ENCODE results near the gene DNAH7. TPM values are rescaled to one million over a fixed set of nuclear protein-coding genes. Genes with fewer than 3 reads are reported as not detected.

Gene DNAH7
- total and polyA plus RNA-seq, 2 of the 8 experiments (the other 6 are each of a cell fraction or from before 2014, with no cell fraction given): 0.07 to 0.08 TPM

DNA sequence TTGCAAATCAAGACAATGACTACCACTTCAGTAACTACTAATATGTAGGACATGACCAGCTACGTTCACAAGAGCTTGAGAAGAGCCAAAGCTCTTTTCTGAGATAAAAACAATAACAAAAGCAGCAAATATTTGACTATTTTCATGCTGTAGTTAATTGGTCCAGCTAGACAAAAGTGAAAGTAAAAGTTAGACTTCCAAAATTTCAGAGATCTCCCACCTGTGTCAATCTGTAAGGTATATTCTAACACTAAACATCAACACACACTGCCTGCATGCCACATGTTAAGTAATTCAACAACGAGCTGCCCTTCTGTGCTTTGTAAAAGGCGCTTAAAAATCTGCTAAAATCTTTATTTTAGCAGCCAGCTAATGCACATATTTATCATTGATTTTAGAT lies 225.7 kb downstream of the DNAH7 start:
- ChIA-PET POLR2A (ENCODE audit: partially characterized antibody) (no interaction called here), CTCF (ENCODE audit: partially characterized antibody) (interaction anchor here (0.9 to 1.2 kb wide), 3 partner anchors 9 to 96 kb away, joined by 3 to 5 read pairs (median 3); no protein-coding TSS in a partner anchor)
- H3K18ac ChIP-seq (ENCODE audit: extremely low read depth, low read length): no peak overlapping the region
- no peak overlapping the region for H3K27ac ChIP-seq (ENCODE audit: low read depth, low read length)
- no peak overlapping the region for H3K23ac ChIP-seq (ENCODE audit: insufficient read length)
- H4K20me1 ChIP-seq (replicated peaks in 1 of 2; ENCODE audit: control insufficient read depth in 1 of 2, insufficient read depth in 2 of 2, low read length in 2 of 2): no peaks in the 10 kb centered on the region
- no peak overlapping the region for H2AK5ac ChIP-seq (ENCODE audit: low read depth, low read length)
- H3K9me3 ChIP-seq (ENCODE audit: insufficient read depth in 2 of 2, low read depth in 1 of 2, low read length in 1 of 2): no peaks in the 10 kb centered on the region
- no peak overlapping the region for H3K4ac ChIP-seq (replicated peaks; ENCODE audit: insufficient read length, low read depth, low read length)
- no peak overlapping the region for H3K14ac ChIP-seq (ENCODE audit: insufficient read length)
- WGBS, 2 experiments (ENCODE audit: extremely low coverage in 1 of 2, insufficient coverage in 1 of 2, insufficient read length in 1 of 2, insufficient replicate concordance in 2 of 2, low coverage in 1 of 2, low lambda C conversion rate in 2 of 2, missing lambda C conversion rate in 1 of 2): 90% methylated on average over 3 of the region's 3 CpGs; no CpG with 5 or more reads in 1 of the 2 experiments
- H3K36me3 ChIP-seq (ENCODE audit: control insufficient read depth in 2 of 4, insufficient read depth in 4 of 4, low read length in 3 of 4): no peaks in the 10 kb centered on the region
- H4K8ac ChIP-seq (ENCODE audit: extremely low read depth, insufficient read depth, low read length): no peak overlapping the region
- H3K27me3 ChIP-seq (replicated peaks in 1 of 4; ENCODE audit: control insufficient read depth in 3 of 4, extremely low read depth in 1 of 4, insufficient read depth in 3 of 4, low read length in 3 of 4): no peaks in the 10 kb centered on the region
- H3K4me1 ChIP-seq (replicated peaks in 1 of 4; ENCODE audit: control insufficient read depth in 3 of 4, insufficient read depth in 4 of 4, low read length in 3 of 4): no peaks in the 10 kb centered on the region
- no peaks in the 10 kb centered on the region for H3K79me2 ChIP-seq (ENCODE audit: control insufficient read depth in 1 of 2, insufficient read depth in 2 of 2, low read length in 2 of 2)
- no peak overlapping the region for H4K91ac ChIP-seq (replicated peaks; ENCODE audit: insufficient read length, low read length)
- H2AFZ ChIP-seq (ENCODE audit: low read length): no peak overlapping the region
- H3K23me2 ChIP-seq (ENCODE audit: low read depth, low read length): no peaks in the 10 kb centered on the region
- FAIRE-seq (no peak), DNase-seq (ENCODE audit: low read depth in 1 of 2, low spot score in 2 of 2) (no peak)
- no peak overlapping the region for H2BK12ac ChIP-seq (ENCODE audit: low read depth, low read length)
- H4K5ac ChIP-seq (ENCODE audit: insufficient read length, low read depth, low read length): no peak overlapping the region
- H3K56ac ChIP-seq (replicated peaks; ENCODE audit: insufficient read length, low read depth, low read length): no peak overlapping the region
- no peak overlapping the region for H2BK15ac ChIP-seq (ENCODE audit: low read length)
- H3K79me1 ChIP-seq (ENCODE audit: low read depth, low read length): no peaks in the 10 kb centered on the region
- H3K9ac ChIP-seq (replicated peaks in 1 of 4; ENCODE audit: extremely low read depth in 1 of 4, low read depth in 3 of 4, low read length in 3 of 4): no peak overlapping the region
- H2BK20ac ChIP-seq (ENCODE audit: low read length): no peak overlapping the region
- H3K4me2 ChIP-seq (ENCODE audit: insufficient read depth in 1 of 2, low read depth in 2 of 2, low read length in 2 of 2): no peak overlapping the region
- H3K4me3 ChIP-seq (ENCODE audit: extremely low read depth in 1 of 4, insufficient read depth in 2 of 4, low read depth in 3 of 4, low read length in 4 of 4): no peak overlapping the region
- H2BK5ac ChIP-seq (ENCODE audit: low read depth, low read length): no peak overlapping the region
- no peak overlapping the region for H2BK120ac ChIP-seq (replicated peaks; ENCODE audit: low read depth, low read length)
- TF ChIP-seq BCL11A (IDR thresholded peaks at IDR 0.05; ENCODE audit: low read depth in 2 of 2, low read length in 2 of 2) (no peak), KDM1A (IDR thresholded peaks at IDR 0.05; ENCODE audit: borderline replicate concordance, low read length) (no peak), CBX5 (IDR thresholded peaks at IDR 0.05; ENCODE audit: low read depth, low read length) (no peak), CHD2 (IDR thresholded peaks at IDR 0.05; ENCODE audit: low read length) (no peak), SUZ12 (IDR thresholded peaks at IDR 0.05; ENCODE audit: low read length) (no peak), POU5F1 (IDR thresholded peaks at IDR 0.05; ENCODE audit: low read depth, low read length) (no peak), YY1 (IDR thresholded peaks at IDR 0.05; ENCODE audit: low read depth, low read length) (no peak), BRCA1 (IDR thresholded peaks at IDR 0.05; ENCODE audit: low read depth, low read length) (no peak), NRF1 (IDR thresholded peaks at IDR 0.05; ENCODE audit: low read depth, low read length) (no peak), MAFK (IDR thresholded peaks at IDR 0.05; ENCODE audit: low read depth, low read length) (no peak), POLR2AphosphoS5 (IDR thresholded peaks at IDR 0.05; ENCODE audit: low read depth, low read length) (no peak), FOSL1 (IDR thresholded peaks at IDR 0.05; ENCODE audit: insufficient read depth, low read depth, low read length) (no peak)
